ENCODE results near the gene SPTBN5. TPM values are rescaled to one million over a fixed set of nuclear protein-coding genes. Genes with fewer than 3 reads are reported as not detected.

Gene SPTBN5
- total RNA-seq, 2 donors from 2014 or later: 0.63 to 1.3 TPM

- H3K27me3 ChIP-seq: no peaks in the 10 kb centered on the region
- peaks cover 4% of the 10 kb centered on the region for H3K36me3 ChIP-seq
- H3K9me3 ChIP-seq: no peaks in the 10 kb centered on the region
- no peak overlapping the region for H3K27ac ChIP-seq
- H3K4me1 ChIP-seq: peaks cover 0 to 31% of the 10 kb centered on the region in 2 donors
- no peak for DNase-seq (ENCODE audit: low spot score)
- TF ChIP-seq CTCF (IDR thresholded peaks at IDR 0.05): no peak
- no peak overlapping the region for H3K4me3 ChIP-seq
Measured at GRCh38 chr15:41801850-41802455, 91.9 kb downstream of the SPTBN5 start.

GRCh38 chr15:41801185-41801584, 92.7 kb downstream of the SPTBN5 start:
- H3K4me3 ChIP-seq: no peak overlapping the region
- H3K4me1 ChIP-seq: peaks cover 0 to 32% of the 10 kb centered on the region in 2 donors
- H3K27me3 ChIP-seq: no peaks in the 10 kb centered on the region
- no peak for TF ChIP-seq CTCF (IDR thresholded peaks at IDR 0.05)
- DNase-seq (ENCODE audit: low spot score): no peak
- no peaks in the 10 kb centered on the region for H3K9me3 ChIP-seq
- no peak overlapping the region for H3K27ac ChIP-seq
- peaks cover 4% of the 10 kb centered on the region for H3K36me3 ChIP-seq

- Histone ChIP-seq H3K36me3 (peaks cover 4% of the 10 kb centered on the region), H3K27ac (no peak overlapping the region), H3K27me3 (no peaks in the 10 kb centered on the region), H3K9me3 (no peaks in the 10 kb centered on the region), H3K4me3 (no peak overlapping the region), H3K4me1 (peaks cover 0 to 25% of the 10 kb centered on the region in 2 donors)
- no peak for TF ChIP-seq CTCF (IDR thresholded peaks at IDR 0.05)
- no peak for DNase-seq (ENCODE audit: low spot score)
Measured at GRCh38 chr15:41799488-41799805, 94.4 kb downstream of the SPTBN5 start.

- Histone ChIP-seq H3K4me1 (peaks cover 0 to 21% of the 10 kb centered on the region in 2 donors), H3K9me3 (no peaks in the 10 kb centered on the region), H3K36me3 (peaks cover 4% of the 10 kb centered on the region), H3K4me3 (no peak overlapping the region), H3K27ac (no peak overlapping the region), H3K27me3 (no peaks in the 10 kb centered on the region)
- no peak for TF ChIP-seq CTCF (IDR thresholded peaks at IDR 0.05)
- DNase-seq (ENCODE audit: low spot score): no peak
Measured at GRCh38 chr15:41798607-41799487, 95.0 kb downstream of the SPTBN5 start.

Small RNA genes within 50 kb of the gene (microRNA-seq; reads per million reads assigned to microRNA genes)
- gene MIR4310 (ENCODE audit: borderline number of aligned reads in 2 of 2, borderline replicate concordance in 1 of 2): 0 reads per million in 2 donors

Other genes with a start within 250 kb of the SPTBN5 start
- 10 to 100 TPM; 40.1 to 40.3 TPM for gene MGA, start 233.6 kb downstream of the SPTBN5 start, total RNA-seq
- gene MAPKBP1, start 119.6 kb downstream of the SPTBN5 start, total RNA-seq: 10 to 100 TPM; 10.5 TPM
- 10 to 100 TPM in 1 of 2 donors, 1 to 10 TPM in 1; 6.4 to 11.7 TPM for gene JMJD7, start 66.0 kb downstream of the SPTBN5 start, total RNA-seq
- gene PLA2G4B, start 55.2 kb downstream of the SPTBN5 start, total RNA-seq: 1 to 10 TPM; 1.3 to 1.4 TPM
- 10 to 100 TPM; 22.2 to 26.3 TPM for gene EHD4, start 78.5 kb upstream of the SPTBN5 start, total RNA-seq
- gene PLA2G4E, start 127.0 kb upstream of the SPTBN5 start, total RNA-seq: under 1 TPM in 1 of 2 donors, not detected in 1; 0.11 TPM
- gene PLA2G4D, start 200.5 kb upstream of the SPTBN5 start, total RNA-seq: not detected